DMS79 (cell line): ENCODE measurements around the gene SCAMP4.
A peak's percentile ranks its signal among the peaks of the same experiment; 100 is the strongest.
"Not testable (repeated sequence)": the region's sequence is repeated elsewhere in the genome, so short reads cannot be mapped to it uniquely, and the experiment has no call there.

ENCODE experiments used
- DNase-seq: peaks from one replicate; lab custom pipeline; 2025; lab: John Stamatoyannopoulos, UW

Gene SCAMP4

DNA sequence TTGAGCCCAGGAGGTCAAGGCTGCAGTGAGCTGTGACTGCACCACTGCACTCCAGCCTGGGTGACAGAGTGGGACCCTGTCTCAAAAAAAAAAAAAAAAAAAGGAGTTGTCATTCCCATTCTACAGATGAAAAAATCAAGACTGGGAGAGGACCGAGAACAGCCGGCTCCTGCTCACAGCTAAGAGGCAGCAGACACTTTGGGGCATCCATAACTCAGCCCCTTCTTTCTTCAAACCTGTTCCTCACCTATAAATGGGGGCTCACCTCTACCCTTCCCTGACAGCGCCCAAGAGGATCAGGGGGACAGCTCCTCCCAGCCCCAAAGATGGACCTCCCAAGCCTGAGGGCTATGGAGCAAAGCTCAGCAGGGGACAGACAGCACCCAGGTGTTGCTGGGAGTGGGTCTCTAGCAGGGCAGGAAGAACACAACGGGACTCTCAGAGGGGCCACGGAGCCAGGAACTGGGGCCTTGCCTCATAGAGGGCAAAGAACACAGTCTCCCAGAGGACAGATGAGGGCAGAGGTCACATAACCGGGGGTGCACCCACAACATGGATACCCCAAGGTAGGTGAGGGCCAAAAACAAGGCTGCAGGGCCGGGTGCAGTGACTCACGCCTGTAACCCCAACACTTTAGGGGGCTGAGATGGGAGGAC is 38.4 kb upstream of the SCAMP4 start:
- no peak for DNase-seq

DNA sequence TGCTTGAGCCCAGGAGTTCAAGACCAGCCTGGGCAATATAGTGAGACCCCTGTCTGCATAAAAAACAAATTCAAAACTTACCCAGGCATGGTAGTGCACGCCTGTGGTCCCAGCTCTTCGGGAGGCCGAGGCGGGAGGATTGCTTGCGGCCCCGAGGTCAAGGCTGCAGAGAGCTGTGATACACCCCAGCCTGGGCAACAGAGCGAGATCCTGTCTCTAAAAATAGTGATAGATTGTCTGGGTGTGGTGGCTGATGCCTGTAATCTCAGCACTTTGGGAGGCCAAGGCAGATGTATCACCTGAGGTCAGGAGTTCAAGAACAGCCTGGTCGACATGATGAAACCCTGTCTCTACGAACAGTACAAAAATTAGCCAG is 37.9 kb upstream of the SCAMP4 start:
- no peak for DNase-seq

DNA sequence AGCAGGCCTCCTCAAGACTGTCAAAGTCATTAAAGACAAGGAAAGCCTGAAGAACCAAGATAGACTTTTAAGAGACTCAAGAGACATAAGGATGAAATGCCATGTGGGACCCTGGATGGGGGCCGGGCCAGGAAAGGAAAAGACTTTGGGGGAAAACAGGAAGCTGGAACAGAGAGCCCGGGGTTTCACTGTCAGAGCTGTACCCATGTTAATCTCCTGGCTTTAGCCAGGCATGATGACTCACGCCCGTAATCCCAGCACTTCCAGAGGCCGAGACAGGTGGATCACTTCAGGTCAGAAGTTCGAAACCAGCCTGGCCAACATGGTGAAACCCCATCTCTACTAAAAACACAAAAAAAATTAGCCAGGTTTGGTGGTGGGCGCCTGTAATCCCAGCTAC is 36.2 kb upstream of the SCAMP4 start:
- DNase-seq, result no peak

DNA sequence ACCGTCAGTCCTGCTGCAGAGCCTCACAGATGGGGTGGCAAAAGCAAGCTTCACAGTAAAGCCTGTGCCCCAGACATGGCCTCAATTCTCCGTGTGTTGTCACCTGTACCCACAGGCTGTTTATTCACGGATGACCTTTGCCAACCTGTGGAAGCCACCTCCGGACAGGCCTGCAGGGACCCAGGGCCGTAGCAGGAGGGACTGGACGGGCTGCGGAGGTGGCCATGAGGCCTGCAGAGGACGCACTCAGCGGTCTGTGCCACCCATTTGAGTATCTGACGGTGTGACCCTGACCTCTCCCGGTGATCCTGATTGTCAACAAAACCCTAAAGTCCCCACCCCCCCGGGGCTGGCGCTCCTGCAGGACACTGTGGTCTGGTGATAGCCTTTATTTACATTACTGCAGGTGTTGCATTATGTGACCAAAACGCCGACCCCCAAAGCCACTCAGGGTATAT is 34.0 kb upstream of the SCAMP4 start:
- DNase-seq, result no peak

DNA sequence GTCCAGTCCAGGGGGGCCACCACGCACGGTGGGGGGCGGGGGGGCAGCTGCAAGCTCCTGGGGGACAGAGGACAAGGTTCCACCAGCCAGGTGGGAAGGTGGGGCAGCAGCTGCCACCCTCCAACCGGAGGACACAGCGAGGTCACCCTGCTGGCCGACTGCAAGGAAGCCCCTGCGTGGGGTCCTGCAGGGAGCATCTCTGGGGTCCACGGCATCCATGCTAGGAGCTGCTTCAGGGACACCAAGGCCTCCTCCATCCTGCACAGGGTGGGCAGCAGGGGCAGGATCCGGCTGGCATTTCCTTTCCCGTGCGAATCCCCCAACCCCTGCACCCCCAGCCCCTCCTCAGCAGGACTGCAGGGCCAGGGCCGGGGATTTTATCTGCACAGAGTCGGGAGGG is 33.6 kb upstream of the SCAMP4 start:
- no peak for DNase-seq

DNA sequence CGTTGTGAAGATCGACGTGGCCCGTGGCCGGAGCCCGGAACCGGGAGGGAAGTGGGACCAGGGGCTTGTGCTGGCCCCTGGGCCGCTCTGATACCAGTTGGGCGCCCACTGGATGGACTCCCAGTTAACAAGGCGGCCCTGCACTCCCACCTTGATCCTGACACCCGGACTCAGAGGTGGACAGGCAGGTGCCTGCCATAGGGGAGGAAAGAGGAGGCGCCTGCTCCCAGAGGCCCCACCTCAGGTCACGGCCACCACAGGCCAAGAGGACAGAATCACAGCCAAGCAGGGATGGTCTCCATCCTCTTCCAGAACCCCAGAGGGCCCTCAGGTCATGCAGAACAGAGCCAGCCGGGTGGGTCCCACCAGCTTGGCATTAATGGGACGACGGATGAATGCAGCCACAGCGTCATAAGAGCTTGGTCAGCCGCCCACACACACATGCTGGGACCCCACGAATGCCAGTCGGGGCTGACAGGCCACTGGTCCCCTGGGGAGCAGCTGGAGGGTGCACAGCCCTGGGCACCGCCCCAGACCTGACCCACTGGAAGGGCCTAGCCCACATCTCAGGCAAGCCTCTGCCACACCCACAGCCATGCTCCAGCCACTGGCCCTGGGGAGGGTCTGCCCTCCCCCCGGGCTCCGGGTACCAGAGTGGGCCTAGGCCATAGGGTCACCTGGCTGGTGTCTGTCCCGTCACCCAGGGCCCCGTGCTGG is 32.2 kb upstream of the SCAMP4 start:
- DNase-seq, result no peak

DNA sequence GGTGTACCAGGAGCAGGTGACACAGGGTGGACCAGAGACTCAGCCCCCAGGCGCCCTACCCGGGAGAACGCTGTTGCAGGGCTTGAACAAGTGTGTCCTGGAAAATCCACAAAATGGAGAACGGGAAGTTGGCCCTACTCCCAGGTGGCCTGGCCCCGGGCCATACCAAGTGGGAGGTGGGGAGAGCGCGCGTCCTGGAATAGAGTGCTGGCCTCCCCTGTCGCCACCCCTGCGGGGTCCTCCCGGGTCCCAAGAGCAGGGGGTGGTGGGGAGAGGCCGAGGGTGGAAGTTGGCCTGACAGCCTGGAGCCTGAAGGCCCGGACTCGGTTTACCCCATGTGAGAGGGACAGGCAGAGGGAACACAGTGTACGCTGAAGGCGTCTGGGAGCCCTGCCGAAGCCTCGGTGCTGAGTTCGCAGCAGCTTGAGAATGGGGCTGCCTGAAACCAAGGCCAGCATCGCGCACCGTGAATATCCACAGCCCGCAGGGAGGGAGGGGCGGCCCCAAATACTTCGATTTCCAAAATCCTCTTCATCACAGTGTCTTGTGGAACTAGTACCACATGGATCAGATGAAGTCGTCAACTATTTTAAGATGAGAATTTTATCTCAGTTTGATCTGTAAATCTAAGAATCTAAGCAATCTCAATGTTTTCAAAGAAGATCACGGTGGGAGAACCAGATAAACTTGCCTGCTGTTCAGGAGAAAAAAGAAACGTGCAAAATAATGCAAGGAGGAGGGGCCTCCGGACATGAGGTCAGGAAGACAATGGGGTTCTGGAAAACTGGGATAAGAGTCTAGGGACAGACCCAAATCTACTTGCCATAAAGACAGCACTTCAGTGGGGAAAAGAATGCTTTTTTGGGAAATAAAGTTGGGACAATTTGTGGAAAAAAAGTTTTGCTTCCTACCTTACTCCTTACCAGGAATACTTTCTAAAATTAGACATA is 31.4 kb upstream of the SCAMP4 start:
- peak; percentile 32 for DNase-seq

DNA sequence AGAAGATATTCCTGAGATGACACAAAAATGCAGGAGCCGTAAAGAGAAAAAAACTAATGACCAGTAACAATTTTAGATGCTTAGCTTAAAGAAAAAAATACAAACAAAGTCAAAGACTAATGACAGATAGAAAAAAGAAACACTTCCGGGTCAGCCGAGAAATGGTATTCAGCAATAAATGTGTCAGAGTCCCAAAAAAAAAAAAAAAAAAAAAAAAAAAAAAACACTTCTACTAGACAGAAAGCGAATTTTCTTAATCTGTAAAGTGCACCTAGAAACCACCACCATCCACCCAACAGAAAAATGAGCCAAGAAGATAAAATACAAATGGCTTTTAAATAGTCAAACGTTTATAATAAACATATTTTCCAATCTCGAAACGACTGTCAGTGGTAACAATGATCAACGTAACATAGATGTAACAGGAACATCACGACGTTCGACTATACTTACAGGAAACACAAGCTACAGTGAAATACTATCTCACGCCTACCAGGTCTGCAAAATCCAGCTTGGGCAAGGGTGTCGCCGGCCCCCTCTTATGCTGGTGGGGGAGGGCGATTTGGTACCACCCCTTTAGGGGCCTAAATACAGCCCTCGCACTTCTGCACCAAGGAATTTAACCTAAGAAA is 30.5 kb upstream of the SCAMP4 start:
- no peak for DNase-seq

DNA sequence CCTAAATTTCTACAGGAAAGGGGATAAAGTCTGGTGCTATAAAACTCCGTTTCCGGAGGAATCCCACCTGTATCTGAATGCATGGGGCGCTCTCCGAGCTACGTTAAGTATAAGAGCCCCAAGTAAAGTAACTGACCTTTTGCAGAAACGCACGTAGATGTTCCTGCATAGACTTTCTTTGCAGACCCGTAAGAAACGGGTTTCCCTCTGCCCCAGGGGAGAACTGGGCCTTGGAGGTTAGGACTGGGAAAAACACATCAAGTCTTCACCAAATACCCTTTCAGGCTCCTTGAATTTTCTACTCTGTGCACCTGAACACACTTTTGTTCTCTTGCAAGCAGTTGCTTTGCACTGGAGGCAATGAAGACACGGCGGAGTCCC is 29.9 kb upstream of the SCAMP4 start:
- DNase-seq, result not testable (repeated sequence)

DNA sequence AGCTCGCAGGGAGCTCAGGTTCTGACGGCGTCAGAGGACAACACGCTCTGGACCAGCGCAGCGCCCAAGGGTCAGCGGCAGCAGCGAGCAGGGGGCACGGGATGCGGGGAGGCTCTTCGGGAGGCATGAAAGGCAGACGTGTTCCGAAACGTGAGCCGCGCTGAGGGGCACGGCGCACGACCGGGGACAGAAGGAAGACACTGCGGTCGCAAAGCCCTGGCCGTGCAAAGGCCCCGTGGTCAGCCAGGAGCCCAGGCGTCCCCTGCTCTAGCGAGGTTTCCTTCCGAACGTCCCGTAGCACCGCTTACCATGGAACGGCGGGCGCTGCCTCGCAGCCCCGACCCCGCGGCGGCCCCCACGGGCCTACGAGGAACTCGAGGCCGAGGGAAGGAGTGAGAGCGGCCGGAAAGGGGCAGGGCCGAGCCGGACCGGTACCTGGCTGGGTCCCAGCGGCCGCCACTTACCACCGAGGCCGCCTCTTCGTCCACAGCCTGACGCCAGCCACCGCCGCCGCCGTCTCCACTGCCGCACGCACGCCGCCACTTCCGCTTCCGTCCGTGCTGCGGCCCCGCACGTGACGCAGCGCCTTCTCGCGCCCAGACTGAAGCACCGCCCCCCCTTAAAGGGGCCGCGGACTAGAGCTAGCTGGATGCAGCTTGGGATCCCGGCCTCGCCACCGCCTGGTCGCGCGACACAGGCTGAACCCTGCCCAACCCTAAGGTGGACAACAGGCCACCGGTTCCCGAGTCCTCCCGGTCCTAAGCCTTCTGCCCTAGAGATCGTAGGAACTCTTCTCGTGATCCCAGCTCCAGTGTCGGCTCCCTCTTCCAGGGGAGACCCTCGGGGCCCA is 29.3 kb upstream of the SCAMP4 start:
- DNase-seq, result peak; percentile 71

DNA sequence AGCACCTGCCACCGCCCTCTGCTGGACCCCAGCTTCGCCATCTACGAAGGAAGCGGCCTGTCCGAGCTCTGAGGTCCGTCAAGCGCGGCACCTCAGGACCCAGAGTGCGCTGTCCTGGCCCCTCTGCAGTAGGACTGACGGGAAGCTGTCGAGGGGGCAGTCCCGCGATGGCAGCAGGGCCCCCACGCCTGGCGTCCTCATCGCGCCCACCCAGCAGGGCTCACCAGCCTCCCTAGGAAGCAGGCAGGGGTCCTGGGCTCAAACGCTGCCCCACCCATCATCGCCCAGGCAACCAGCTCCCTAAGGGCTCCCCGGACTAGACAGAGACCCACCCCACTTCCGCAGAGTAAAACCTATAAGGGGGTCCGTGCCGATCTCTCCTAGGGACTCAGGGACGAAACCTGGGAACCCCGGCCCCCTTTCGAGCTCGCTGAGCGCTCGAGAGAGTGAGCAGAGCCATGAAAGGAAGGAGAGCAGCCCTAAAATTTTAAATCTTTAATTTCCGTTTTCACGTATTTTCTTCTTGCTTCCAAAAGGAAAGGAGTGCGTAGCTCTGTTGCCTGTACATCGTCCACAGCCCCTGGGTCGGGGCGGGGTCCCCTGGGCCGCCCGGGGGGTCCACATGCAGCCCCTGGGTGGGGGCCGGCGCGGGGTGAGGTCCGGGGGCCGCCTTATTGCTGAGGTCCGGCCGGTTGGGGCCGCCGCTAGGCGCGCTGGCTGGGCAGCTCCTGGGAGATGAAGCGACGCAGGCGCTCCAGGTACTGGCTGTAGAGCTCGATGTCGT is 28.5 kb upstream of the SCAMP4 start:
- not testable (repeated sequence) for DNase-seq

DNA sequence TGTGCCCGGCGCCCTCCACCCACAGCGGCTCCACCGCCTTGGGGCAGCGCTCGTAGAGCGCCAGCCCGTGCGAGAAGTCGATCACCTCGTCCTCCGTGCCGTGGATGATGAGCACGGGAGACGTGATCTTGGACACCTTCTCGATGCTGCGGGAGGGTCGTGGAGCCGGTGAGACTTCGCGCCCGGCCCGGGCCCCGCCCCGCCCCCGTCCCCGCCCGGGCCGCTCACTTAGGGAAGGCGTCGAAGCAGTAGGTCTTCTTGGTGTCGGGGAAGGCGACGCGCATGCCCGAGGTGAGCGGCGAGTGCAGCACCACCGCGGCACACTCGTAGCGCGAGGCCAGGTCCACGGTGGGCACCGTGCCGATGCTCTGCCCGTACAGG is 27.9 kb upstream of the SCAMP4 start:
- not testable (repeated sequence) for DNase-seq

DNA sequence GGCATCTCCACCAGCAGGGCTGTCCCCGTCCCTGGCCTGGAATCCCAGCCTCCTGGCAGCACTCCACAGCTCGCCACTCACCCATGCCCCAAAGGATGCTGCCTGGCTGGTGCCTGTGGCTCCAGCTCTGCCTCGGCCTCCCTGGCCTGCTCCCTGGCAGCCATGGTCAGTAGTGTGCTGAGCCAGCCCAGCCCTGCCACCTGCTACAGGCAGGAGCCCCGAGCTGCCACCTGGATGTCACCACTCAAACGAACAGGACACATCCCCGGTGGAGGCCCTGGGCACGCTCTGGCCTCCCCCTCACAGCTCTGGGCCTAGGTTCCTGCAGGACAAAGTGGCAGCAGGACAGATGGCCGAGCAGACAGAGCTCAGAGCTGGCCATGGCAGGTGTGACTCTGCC is 26.6 kb upstream of the SCAMP4 start:
- DNase-seq, result not testable (repeated sequence)

DNA sequence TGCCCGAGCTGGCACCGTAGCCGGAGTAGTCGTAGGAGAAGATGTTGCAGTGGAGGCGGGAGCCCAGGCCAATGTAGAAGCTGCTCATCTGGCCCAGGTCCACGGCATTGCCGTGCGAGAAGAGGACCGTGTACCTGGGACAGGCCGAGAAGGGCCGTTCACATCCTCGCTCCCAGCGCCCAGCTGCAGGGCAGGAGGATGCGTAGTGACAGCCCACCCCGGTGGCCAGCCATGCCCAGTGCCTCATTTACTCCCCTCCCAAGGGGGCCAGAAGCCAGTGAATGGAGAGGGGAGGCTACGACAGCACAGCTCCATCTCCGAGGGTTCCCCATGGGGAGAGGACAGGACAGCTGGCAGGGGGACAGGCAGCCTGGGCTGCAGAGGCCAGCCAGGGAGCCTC is 25.2 kb upstream of the SCAMP4 start:
- DNase-seq, result not testable (repeated sequence)

DNA sequence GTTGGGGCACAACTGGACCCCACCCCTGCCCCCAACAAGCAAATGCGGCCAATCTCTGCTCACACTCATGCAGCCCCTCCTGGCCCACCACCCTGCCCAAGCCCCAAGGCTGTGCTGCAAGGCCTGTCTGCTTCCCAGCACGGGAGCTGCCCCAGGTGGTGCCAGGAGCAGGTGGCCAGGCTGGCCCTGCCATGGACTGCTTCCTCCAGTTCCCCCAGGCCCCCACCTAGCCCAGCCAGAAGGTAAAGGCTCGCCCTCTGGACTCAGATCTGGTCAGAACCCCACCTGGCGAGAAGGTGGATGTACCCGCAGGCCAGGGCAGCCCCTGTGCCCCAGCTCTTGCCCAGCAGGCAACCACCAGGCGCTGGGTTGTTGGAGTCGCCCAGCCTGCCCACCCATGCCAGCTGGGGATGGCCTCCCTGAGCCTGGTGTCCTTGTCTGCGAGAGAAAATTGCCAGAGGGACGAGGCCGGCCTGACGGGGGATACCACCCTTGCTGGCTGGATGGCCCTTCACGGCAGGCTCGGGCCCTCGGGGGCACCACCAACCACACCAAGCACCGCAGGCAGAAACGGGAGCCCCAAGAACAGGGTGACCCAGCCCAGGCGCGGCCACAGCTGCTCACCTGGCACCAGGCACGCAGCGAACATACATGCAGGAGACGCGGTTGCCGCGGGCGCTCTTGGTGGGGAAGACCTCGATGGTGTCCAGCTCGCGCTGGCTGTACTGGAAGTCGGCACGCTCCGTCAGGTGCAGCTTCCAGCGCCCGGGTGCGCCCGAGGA is 24.4 kb upstream of the SCAMP4 start:
- no peak for DNase-seq

DNA sequence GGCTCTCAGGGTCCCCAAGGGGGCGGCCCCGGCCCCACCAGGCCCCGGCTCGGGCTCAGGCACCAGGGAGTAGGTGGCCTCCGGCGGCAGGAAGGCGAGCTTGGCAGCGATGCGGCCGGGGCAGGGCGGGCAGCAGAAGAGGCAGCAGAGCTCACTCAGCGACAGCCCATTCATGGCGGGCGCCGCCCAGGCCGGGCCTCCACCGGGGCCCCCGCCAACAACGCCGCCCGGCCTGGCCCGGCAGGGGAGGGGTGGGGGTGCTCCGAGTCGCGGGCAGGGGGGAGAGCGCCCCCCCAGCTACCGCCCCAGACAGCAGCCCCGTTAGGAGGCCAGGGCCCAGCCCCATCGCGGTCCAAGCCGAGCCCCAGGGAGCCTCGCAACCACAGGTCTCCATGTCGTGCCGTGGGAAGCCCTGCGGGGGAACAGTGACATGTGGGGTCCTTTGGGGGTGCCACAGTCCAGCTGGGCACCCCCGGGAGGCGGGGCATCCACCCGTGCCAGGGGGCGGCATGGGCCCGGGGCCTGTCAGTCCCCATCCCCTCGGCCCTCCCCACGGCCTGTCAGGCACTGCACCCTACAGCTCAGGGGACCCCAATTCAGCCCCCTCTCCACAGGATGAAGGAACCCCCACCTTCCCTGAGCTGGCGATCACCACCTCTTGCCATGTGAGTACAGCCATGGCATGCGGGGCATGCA is 23.7 kb upstream of the SCAMP4 start:
- DNase-seq, result not testable (repeated sequence)

DNA sequence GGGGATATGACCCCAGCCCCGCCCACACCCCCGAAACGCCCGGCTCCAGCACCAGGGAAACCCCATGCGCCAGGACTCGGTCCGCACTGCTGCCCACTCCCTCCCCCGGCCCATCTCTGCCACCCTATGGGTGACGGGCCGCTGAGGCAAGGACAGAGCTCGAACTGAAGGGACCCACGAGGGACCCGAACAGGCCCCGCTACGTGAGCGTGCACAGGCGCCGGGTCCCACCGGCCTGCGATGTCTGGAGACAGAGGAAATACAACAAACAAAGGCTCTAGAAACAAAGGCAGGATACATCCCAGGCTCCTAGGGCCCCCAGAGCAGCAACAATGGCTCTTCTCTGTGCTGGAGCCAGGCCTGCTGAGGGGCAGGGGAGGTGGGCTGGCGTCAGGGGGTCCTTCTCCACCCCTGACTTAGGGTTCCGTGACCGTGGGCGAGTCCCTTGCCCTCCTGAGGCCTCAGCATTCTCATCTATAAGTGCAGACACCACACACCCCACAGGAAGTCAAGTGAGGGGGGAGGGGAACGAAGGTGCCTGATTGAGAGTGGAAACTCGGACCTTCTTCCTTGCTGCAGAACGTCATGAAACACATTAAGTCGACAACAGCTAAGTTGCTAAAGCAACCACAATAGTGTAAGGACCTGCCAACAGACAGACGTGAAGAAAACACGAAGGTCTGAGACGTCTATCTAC is 23.0 kb upstream of the SCAMP4 start:
- no peak for DNase-seq
